ENCODE results near the gene GID8.

GID8 gene

GRCh38 chr20:62938105-62938888 lies at the start of gene GID8:
Gene GID8, plus strand, starts transcription at chr20:62938147. Its CDS starts 3,356 bp downstream, at chr20:62941503.
- peak; percentile 63 for DNase-seq (ENCODE audit: low spot score)

GRCh38 chr20:62888406-62888805 lies 49.5 kb upstream of the GID8 start:
- DNase-seq (ENCODE audit: low spot score) = no peak

GRCh38 chr20:62888910-62889309 lies 49.0 kb upstream of the GID8 start:
- no peak for DNase-seq (ENCODE audit: low spot score)

- DNase-seq (ENCODE audit: low spot score) = no peak
These were observed 48.5 kb upstream of the GID8 start for GRCh38 chr20:62889411-62889810.

GRCh38 chr20:62889871-62890270 lies 48.1 kb upstream of the GID8 start:
- DNase-seq (ENCODE audit: low spot score) = no peak

- no peak for DNase-seq (ENCODE audit: low spot score)
These were observed 47.5 kb upstream of the GID8 start for GRCh38 chr20:62890444-62890843.

GRCh38 chr20:62891111-62891510 lies 46.8 kb upstream of the GID8 start:
- DNase-seq (ENCODE audit: low spot score) = no peak

- DNase-seq (ENCODE audit: low spot score) = no peak
These were observed 45.3 kb upstream of the GID8 start for GRCh38 chr20:62892348-62893304.

- no peak for DNase-seq (ENCODE audit: low spot score)
These were observed 44.2 kb upstream of the GID8 start for GRCh38 chr20:62893700-62894099.

GRCh38 chr20:62894261-62894660 lies 43.7 kb upstream of the GID8 start:
- no peak for DNase-seq (ENCODE audit: low spot score)

GRCh38 chr20:62895539-62895938 lies 42.4 kb upstream of the GID8 start:
- DNase-seq (ENCODE audit: low spot score) = no peak

- no peak for DNase-seq (ENCODE audit: low spot score)
These were observed 41.4 kb upstream of the GID8 start for GRCh38 chr20:62896526-62896925.

GRCh38 chr20:62897666-62898065 lies 40.3 kb upstream of the GID8 start:
- no peak for DNase-seq (ENCODE audit: low spot score)

GRCh38 chr20:62898093-62898964 lies 39.6 kb upstream of the GID8 start:
- DNase-seq (ENCODE audit: low spot score) = no peak

GRCh38 chr20:62898970-62899632 lies 38.8 kb upstream of the GID8 start:
- no peak for DNase-seq (ENCODE audit: low spot score)

GRCh38 chr20:62899633-62900051 lies 38.3 kb upstream of the GID8 start:
- no peak for DNase-seq (ENCODE audit: low spot score)

GRCh38 chr20:62900052-62900691 lies 37.8 kb upstream of the GID8 start:
- peak; percentile 81 for DNase-seq (ENCODE audit: low spot score)

GRCh38 chr20:62900692-62901584 lies 37.0 kb upstream of the GID8 start:
- no peak for DNase-seq (ENCODE audit: low spot score)

GRCh38 chr20:62901891-62902290 lies 36.1 kb upstream of the GID8 start:
- no peak for DNase-seq (ENCODE audit: low spot score)
